ENCODE data around the gene RABGAP1L.

The RABGAP1L gene

GRCh38 chr1:174768949-174769348, 609.6 kb downstream of the RABGAP1L start:
- TF ChIP-seq, protein P1, sequence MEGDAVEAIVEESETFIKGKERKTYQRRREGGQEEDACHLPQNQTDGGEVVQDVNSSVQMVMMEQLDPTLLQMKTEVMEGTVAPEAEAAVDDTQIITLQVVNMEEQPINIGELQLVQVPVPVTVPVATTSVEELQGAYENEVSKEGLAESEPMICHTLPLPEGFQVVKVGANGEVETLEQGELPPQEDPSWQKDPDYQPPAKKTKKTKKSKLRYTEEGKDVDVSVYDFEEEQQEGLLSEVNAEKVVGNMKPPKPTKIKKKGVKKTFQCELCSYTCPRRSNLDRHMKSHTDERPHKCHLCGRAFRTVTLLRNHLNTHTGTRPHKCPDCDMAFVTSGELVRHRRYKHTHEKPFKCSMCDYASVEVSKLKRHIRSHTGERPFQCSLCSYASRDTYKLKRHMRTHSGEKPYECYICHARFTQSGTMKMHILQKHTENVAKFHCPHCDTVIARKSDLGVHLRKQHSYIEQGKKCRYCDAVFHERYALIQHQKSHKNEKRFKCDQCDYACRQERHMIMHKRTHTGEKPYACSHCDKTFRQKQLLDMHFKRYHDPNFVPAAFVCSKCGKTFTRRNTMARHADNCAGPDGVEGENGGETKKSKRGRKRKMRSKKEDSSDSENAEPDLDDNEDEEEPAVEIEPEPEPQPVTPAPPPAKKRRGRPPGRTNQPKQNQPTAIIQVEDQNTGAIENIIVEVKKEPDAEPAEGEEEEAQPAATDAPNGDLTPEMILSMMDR (IDR thresholded peaks at IDR 0.05; ENCODE audit: low read depth, low read length, missing control alignments), result no peak
- H3K4me3 ChIP-seq (ENCODE audit: low read depth, low read length), result no peak overlapping the region
- no peak for DNase-seq (ENCODE audit: low read depth)

GRCh38 chr1:174769961-174770549, 610.7 kb downstream of the RABGAP1L start:
- TF ChIP-seq, protein P1 (IDR thresholded peaks at IDR 0.05; ENCODE audit: low read depth, low read length, missing control alignments), result peak; percentile 47
- no peak overlapping the region for H3K4me3 ChIP-seq (ENCODE audit: low read depth, low read length)
- DNase-seq (ENCODE audit: low read depth), result no peak

DNA sequence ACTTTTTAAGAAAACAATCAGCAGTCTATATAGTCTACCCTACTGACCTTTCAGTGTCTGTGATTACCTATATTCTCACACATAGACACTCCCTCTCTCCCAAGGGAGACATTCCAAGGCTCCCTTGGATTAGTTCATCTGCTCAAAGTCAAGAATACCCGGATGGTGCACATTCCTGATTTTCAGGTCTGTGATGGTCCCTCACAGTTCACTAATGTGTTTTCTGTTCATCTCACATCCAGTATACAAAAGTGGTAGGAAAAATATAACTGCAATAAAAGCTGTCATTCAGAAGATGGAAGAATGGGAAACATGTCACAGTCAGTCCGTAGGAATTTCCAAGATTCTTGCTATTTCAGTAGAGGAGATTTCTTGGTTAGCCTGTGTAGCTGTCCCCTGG, 616.3 kb downstream of the RABGAP1L start:
- DNase-seq (ENCODE audit: low read depth), result no peak
- TF ChIP-seq, protein P1 (IDR thresholded peaks at IDR 0.05; ENCODE audit: low read depth, low read length, missing control alignments), result no peak
- no peak overlapping the region for H3K4me3 ChIP-seq (ENCODE audit: low read depth, low read length)

DNA sequence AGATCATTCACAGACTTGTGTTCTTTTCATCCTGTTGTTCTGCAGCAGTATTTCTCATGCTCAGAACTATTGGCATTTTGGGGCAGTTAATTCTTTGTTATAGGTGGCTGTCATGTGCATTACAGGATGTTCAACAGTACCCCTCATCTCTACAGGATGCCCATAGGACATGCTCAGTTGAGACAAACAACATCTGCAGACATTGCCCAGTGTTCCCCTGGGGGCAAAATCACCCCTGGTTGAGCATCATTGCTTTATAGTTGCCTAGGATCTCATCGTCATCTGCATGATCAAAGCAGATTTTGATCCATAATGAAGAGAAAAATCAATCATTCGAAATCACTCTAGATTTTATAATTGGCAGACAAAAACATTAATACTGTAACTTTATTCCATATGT, 617.9 kb downstream of the RABGAP1L start:
- TF ChIP-seq, protein P1 (IDR thresholded peaks at IDR 0.05; ENCODE audit: low read depth, low read length, missing control alignments), result no peak
- H3K4me3 ChIP-seq (ENCODE audit: low read depth, low read length), result no peak overlapping the region
- no peak for DNase-seq (ENCODE audit: low read depth)

- TF ChIP-seq, protein P1 (IDR thresholded peaks at IDR 0.05; ENCODE audit: low read depth, low read length, missing control alignments), result no peak
- DNase-seq (ENCODE audit: low read depth), result no peak
- no peak overlapping the region for H3K4me3 ChIP-seq (ENCODE audit: low read depth, low read length)
Observed at GRCh38 chr1:174785510-174785909, 626.2 kb downstream of the RABGAP1L start.

- no peak overlapping the region for H3K4me3 ChIP-seq (ENCODE audit: low read depth, low read length)
- TF ChIP-seq, protein P1 (IDR thresholded peaks at IDR 0.05; ENCODE audit: low read depth, low read length, missing control alignments), result no peak
- no peak for DNase-seq (ENCODE audit: low read depth)
Observed at GRCh38 chr1:174786358-174786757, 627.0 kb downstream of the RABGAP1L start.

- peak; percentile 38 for DNase-seq (ENCODE audit: low read depth)
- H3K4me3 ChIP-seq (ENCODE audit: low read depth, low read length), result no peak overlapping the region
- TF ChIP-seq, protein P1 (IDR thresholded peaks at IDR 0.05; ENCODE audit: low read depth, low read length, missing control alignments), result no peak
Observed at GRCh38 chr1:174786760-174787159, 627.4 kb downstream of the RABGAP1L start.

Data from GM12864 (cell line).